Activated CD8-positive, alpha-beta memory T cell treated with anti-CD3 and anti-CD28 coated beads for 4 hours (primary cell): ENCODE results near the gene C19orf25.
"Not testable (repeated sequence)": the region's sequence is repeated elsewhere in the genome, so short reads cannot be mapped to it uniquely, and the experiment has no call there.

Experiments
- DNase-seq, 2 donors: peaks; one replicate each; pipeline ENCODE4 v3.0.0-alpha.2; 2020; ENCODE audit warnings: low read depth in 2 of 2

The C19orf25 gene

GRCh38 chr19:1449467-1450442 lies 29.3 kb downstream of the C19orf25 start, which contains the start of gene APC2:
Gene APC2 (plus strand): TSS chr19:1450121. CDS start chr19:1453002, 2,881 bp downstream.
- no peak for DNase-seq

- no peak for DNase-seq
These were observed 31.1 kb downstream of the C19orf25 start for GRCh38 chr19:1447944-1448343.

DNA sequence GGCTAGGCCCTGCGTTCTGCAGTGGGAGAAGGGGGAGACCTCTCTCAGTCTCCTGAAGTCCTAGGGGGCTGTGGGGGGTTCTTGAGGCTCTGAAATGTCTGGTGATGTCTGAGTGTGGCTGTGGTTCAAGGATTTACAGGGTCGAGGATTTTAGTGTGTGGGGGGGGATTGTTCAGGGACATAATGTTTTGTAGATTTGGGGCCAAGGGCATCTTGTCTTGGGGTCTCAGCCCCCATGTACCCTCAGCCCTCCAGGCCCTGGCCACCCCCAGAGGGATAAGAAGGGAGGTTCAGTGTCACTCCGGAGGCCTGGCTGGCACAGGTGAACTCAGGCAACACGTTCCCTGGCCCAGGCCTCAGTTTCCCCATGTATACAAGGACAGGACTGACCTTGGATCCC lies 31.5 kb downstream of the C19orf25 start:
- DNase-seq = no peak

- no peak for DNase-seq
These were observed 32.1 kb downstream of the C19orf25 start for GRCh38 chr19:1446713-1447481.

- DNase-seq = no peak
These were observed 32.9 kb downstream of the C19orf25 start for GRCh38 chr19:1445932-1446712.

GRCh38 chr19:1445185-1445931 lies 33.7 kb downstream of the C19orf25 start:
- DNase-seq = peak; percentile 43 to 53

- no peak for DNase-seq
These were observed 37.2 kb downstream of the C19orf25 start for GRCh38 chr19:1441677-1442438.

DNA sequence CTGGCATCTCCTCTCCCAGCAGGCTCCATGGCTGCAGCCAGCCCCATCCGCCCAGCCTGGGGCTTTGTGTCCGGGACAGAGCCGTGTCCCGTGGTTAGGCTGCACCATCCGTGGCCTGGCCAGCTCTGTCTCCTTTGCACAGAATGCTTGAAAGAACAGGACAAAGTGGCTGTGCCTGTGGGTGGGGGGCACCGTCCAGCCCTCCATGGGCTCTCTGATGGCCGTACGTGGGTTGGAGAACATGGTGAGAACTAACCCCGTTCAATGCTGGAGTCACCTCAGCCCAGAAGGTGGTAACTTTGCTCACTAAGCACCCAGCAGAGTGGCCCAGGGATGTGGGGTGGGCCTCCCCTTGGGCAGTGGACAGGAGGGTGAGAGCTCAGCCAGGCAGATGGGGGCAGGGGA lies 38.0 kb downstream of the C19orf25 start:
- no peak for DNase-seq

- DNase-seq = no peak
These were observed 38.6 kb downstream of the C19orf25 start for GRCh38 chr19:1440418-1440801.

- DNase-seq = not testable (repeated sequence)
These were observed 39.2 kb downstream of the C19orf25 start for GRCh38 chr19:1439525-1440417.

DNA sequence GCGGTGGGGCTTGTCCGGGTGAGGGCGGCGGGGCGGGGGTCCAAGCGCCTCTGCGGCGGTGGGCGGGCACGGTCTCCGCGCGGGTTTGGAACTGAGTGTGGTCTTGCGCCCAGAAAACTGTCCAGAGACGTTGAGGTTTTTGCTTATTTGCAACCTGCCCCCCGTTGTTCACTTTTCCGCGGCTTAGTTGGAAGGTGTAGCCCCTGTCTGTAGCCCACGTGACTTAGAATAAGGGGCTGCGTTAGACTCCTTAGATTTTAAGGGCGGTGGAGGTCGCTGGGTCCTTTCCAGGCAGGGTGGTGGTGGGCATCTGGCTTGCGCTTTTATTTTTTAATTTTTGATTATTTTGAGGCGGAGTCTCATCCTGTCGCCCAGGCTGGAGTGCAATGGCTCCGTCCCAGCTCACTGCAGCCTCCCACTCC lies 40.1 kb downstream of the C19orf25 start:
- DNase-seq = no peak

DNA sequence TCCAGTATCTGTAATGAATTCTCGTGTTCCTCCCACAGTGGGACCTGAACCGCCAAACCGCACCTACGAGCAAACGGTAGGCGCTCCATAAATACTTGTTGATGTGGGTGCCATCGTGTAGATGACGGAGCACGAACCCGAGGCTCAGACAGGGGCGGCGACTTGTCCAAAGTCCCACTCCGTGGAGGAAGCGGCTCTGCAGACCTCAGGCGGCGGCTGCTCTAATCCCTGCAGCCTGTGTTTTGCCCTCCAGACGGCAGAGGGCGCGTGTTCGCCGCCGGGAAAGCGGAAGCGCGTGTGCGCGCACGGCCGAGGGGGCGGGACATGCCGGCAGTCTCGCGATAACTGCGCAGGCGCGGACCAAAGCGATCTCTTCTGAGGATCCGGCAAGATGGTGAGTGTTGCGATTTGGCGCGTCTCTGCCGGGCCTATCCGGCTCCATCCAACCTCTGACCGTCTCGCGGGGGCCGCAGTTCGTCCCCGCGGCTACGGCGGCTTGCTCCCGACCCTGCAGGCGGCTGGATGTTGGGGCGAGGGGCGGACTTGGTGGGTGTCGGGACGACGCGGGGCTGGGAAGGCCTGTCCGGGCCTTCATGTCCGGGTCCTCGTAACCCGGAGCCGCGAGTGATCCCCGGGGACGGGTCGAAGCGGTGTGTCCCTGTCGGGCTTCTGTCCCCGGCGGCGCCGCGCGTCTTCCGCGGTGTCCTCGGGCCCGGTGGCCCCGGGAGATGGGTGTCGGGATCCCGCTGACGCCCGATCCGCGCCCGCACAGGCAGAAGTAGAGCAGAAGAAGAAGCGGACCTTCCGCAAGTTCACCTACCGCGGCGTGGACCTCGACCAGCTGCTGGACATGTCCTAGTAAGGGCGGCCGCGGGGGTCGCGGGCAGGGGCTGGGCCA lies 40.7 kb downstream of the C19orf25 start, which contains the start of gene RPS15:
RPS15 (plus strand) TSS at position 362 of the 898 bp plus-strand sequence; CDS start at position 392, 30 bp downstream.
- DNase-seq = peak; percentile 87 to 91

GRCh38 chr19:1437609-1438008 lies 41.4 kb downstream of the C19orf25 start:
- no peak for DNase-seq

DNA sequence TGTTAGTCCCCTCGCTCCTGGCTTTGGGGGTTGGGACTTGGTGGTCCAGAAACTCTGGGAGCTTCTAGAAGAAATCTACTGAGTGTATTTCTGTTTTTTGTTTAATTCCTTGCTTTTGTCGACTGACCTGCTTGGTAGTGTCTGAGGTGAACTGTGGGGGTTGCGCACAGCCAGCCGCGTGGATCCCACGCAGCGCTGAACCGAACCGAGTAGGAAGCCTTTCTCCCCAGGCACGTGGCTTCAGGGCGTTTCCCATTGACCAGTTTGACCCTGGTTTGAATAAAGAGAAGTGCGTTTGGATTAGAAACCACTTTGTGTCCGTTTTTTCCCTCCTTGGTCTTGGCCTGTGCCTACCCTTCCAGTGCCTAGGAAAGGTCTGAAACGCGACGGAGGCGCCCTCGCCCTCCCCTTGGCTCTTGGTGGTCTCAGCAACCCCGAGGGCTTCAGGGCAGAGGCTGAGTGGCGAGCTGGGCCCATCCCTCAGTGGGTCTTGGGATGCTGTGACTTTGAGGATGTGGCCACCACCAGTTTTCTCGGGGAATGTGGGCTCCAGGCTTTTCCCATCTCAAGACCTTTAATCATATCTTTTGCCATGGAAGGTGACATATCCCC lies 43.5 kb downstream of the C19orf25 start:
- DNase-seq = no peak

GRCh38 chr19:1434577-1435060 lies 44.4 kb downstream of the C19orf25 start:
- DNase-seq = no peak

DNA sequence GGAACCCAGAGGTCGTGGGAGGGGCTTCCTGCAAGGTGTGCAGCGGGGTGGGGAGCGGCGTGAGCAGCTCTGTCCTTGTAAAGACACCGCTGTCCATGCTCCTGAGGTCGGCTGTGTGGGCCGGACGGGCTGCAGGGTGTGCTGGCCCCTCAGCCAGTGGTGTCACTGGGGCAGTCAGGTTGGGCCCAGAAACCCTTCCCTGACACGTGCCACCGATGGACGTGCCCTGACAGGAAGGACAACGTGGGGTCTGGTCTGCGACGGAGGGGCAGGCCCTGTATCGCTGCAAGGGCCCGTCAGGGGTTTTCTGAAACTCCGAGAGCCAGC lies 45.0 kb downstream of the C19orf25 start:
- no peak for DNase-seq
